ENCODE measurements around the gene CLDN2. TPM values are rescaled to one million over a fixed set of nuclear protein-coding genes. Genes with fewer than 3 reads are reported as not detected.
A peak's percentile ranks its signal among the peaks of the same experiment; 100 is the strongest.

Gene CLDN2
- polyA plus RNA-seq, 1 of the 3 experiments (the other 2 are of a cell fraction): 0.36 TPM

- H3K4me3 ChIP-seq (ENCODE audit: low read depth in 2 of 2, low read length in 1 of 2): no peak overlapping the region
- peak; percentile 14 for DNase-seq
- H3K27me3 ChIP-seq (ENCODE audit: insufficient read depth): peaks cover 8% of the 10 kb centered on the region; the same call in 1 of the 2 replicates
- H2AFZ ChIP-seq (ENCODE audit: low read depth): no peak overlapping the region
- no peaks in the 10 kb centered on the region for H3K79me2 ChIP-seq (ENCODE audit: insufficient read depth)
- no peaks in the 10 kb centered on the region for H4K20me1 ChIP-seq (ENCODE audit: insufficient read depth)
- no peaks in the 10 kb centered on the region for H3K36me3 ChIP-seq (replicated peaks in 1 of 2; ENCODE audit: control insufficient read depth in 1 of 2, insufficient read depth in 2 of 2, low read length in 1 of 2)
- H3K9ac ChIP-seq: no peak overlapping the region
- H3K9me2 ChIP-seq: no peaks in the 10 kb centered on the region
- peaks cover 0 to 13% of the 10 kb centered on the region in 2 experiments; a peak in 3 of 4 replicates for H3K4me1 ChIP-seq (ENCODE audit: control insufficient read depth in 1 of 2, insufficient read depth in 2 of 2, low read depth in 1 of 2, low read length in 1 of 2)
- WGBS (ENCODE audit: low lambda C conversion rate): 8% methylated on average over 1 of the region's 1 CpG
- TF ChIP-seq RAD21 (IDR thresholded peaks at IDR 0.05; ENCODE audit: low read length): peak; percentile 51
- TF ChIP-seq, protein P1, sequence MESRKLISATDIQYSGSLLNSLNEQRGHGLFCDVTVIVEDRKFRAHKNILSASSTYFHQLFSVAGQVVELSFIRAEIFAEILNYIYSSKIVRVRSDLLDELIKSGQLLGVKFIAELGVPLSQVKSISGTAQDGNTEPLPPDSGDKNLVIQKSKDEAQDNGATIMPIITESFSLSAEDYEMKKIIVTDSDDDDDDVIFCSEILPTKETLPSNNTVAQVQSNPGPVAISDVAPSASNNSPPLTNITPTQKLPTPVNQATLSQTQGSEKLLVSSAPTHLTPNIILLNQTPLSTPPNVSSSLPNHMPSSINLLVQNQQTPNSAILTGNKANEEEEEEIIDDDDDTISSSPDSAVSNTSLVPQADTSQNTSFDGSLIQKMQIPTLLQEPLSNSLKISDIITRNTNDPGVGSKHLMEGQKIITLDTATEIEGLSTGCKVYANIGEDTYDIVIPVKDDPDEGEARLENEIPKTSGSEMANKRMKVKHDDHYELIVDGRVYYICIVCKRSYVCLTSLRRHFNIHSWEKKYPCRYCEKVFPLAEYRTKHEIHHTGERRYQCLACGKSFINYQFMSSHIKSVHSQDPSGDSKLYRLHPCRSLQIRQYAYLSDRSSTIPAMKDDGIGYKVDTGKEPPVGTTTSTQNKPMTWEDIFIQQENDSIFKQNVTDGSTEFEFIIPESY (IDR thresholded peaks at IDR 0.05; ENCODE audit: borderline replicate concordance, low read depth): no peak
- TF ChIP-seq GABPA (IDR thresholded peaks at IDR 0.05; ENCODE audit: low read depth): no peak
- TF ChIP-seq MEF2A (IDR thresholded peaks at IDR 0.05; ENCODE audit: borderline replicate concordance, low read depth): no peak
- TF ChIP-seq, protein P2, sequence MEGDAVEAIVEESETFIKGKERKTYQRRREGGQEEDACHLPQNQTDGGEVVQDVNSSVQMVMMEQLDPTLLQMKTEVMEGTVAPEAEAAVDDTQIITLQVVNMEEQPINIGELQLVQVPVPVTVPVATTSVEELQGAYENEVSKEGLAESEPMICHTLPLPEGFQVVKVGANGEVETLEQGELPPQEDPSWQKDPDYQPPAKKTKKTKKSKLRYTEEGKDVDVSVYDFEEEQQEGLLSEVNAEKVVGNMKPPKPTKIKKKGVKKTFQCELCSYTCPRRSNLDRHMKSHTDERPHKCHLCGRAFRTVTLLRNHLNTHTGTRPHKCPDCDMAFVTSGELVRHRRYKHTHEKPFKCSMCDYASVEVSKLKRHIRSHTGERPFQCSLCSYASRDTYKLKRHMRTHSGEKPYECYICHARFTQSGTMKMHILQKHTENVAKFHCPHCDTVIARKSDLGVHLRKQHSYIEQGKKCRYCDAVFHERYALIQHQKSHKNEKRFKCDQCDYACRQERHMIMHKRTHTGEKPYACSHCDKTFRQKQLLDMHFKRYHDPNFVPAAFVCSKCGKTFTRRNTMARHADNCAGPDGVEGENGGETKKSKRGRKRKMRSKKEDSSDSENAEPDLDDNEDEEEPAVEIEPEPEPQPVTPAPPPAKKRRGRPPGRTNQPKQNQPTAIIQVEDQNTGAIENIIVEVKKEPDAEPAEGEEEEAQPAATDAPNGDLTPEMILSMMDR (IDR thresholded peaks at IDR 0.05): peak; percentile 58
- TF ChIP-seq SMC3 (IDR thresholded peaks at IDR 0.05; ENCODE audit: low read depth, low read length): peak; percentile 22; the same call in 1 of the 2 replicates
- no peaks in the 10 kb centered on the region for H3K9me3 ChIP-seq
- no peak overlapping the region for H3K27ac ChIP-seq (ENCODE audit: low read depth in 2 of 2, low read length in 1 of 2)
- no peaks in the 10 kb centered on the region for H3F3A ChIP-seq (replicated peaks; ENCODE audit: insufficient read depth)
- no peak overlapping the region for H3K4me2 ChIP-seq
- ChIA-PET CTCF (interaction anchor here (0.7 to 1.7 kb wide), 6 partner anchors 10 to 87 kb away, joined by 3 to 4 read pairs (median 3); no protein-coding TSS in a partner anchor), POLR2A (no interaction called here)
Measured at GRCh38 chrX:106898462-106898861, 21.7 kb upstream of the CLDN2 start.

GRCh38 chrX:106899276-106899675 lies 20.9 kb upstream of the CLDN2 start:
- TF ChIP-seq, protein P1 (IDR thresholded peaks at IDR 0.05; ENCODE audit: borderline replicate concordance, low read depth): no peak
- TF ChIP-seq NFIC (IDR thresholded peaks at IDR 0.05; ENCODE audit: borderline replicate concordance) (no peak), YY1 (IDR thresholded peaks at IDR 0.05; ENCODE audit: low read depth) (no peak), RCOR1 (IDR thresholded peaks at IDR 0.05; ENCODE audit: low read length) (no peak), SIN3A (IDR thresholded peaks at IDR 0.05; ENCODE audit: borderline replicate concordance, low read depth, low read length) (no peak), EZH2phosphoT487 (IDR thresholded peaks at IDR 0.05; ENCODE audit: borderline replicate concordance, low read depth) (no peak), NRF1 (IDR thresholded peaks at IDR 0.05; ENCODE audit: low read depth, low read length) (no peak)
- TF ChIP-seq, protein P3, sequence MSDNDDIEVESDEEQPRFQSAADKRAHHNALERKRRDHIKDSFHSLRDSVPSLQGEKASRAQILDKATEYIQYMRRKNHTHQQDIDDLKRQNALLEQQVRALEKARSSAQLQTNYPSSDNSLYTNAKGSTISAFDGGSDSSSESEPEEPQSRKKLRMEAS (IDR thresholded peaks at IDR 0.05; ENCODE audit: low read depth): no peak
- H3K9ac ChIP-seq: no peak overlapping the region
- H2AFZ ChIP-seq (ENCODE audit: low read depth): no peak overlapping the region
- no peak overlapping the region for H3K27ac ChIP-seq (ENCODE audit: low read depth in 2 of 2, low read length in 1 of 2)
- H4K20me1 ChIP-seq (ENCODE audit: insufficient read depth): no peaks in the 10 kb centered on the region
- no peak overlapping the region for H3K4me3 ChIP-seq (ENCODE audit: low read depth in 2 of 2, low read length in 1 of 2)
- H3K9me3 ChIP-seq: no peaks in the 10 kb centered on the region
- CTCF ChIA-PET: interaction anchor here (0.7 to 0.8 kb wide), 2 partner anchors 27 to 87 kb away, joined by 3 read pairs; no protein-coding TSS in a partner anchor
- H3K27me3 ChIP-seq (ENCODE audit: insufficient read depth): peaks cover 8% of the 10 kb centered on the region; the same call in 1 of the 2 replicates
- no peaks in the 10 kb centered on the region for H3K36me3 ChIP-seq (replicated peaks in 1 of 2; ENCODE audit: control insufficient read depth in 1 of 2, insufficient read depth in 2 of 2, low read length in 1 of 2)
- H3F3A ChIP-seq (replicated peaks; ENCODE audit: insufficient read depth): no peaks in the 10 kb centered on the region
- 28% methylated on average over 2 of the region's 2 CpGs for WGBS (ENCODE audit: low lambda C conversion rate)
- POLR2A ChIA-PET: no interaction called here
- H3K79me2 ChIP-seq (ENCODE audit: insufficient read depth): no peaks in the 10 kb centered on the region
- H3K4me1 ChIP-seq (ENCODE audit: control insufficient read depth in 1 of 2, insufficient read depth in 2 of 2, low read depth in 1 of 2, low read length in 1 of 2): peaks cover 0 to 13% of the 10 kb centered on the region in 2 experiments; a peak in 3 of 4 replicates
- no peaks in the 10 kb centered on the region for H3K9me2 ChIP-seq
- DNase-seq: no peak
- no peak overlapping the region for H3K4me2 ChIP-seq

All from SK-N-SH (cell line).